Measurements from ENCODE around the gene RGS2.
A peak's percentile ranks its signal among the peaks of the same experiment; 100 is the strongest.

Gene RGS2

GRCh38 chr1:192795916-192796618 lies 12.8 kb upstream of the RGS2 start:
- DNase-seq (ENCODE audit: low spot score), result no peak

- DNase-seq (ENCODE audit: low spot score), result no peak
Observed at GRCh38 chr1:192797143-192797542, 11.7 kb upstream of the RGS2 start.

GRCh38 chr1:192797891-192798290 lies 10.9 kb upstream of the RGS2 start:
- DNase-seq (ENCODE audit: low spot score), result no peak

- DNase-seq (ENCODE audit: low spot score), result no peak
Observed at GRCh38 chr1:192801451-192801850, 7.4 kb upstream of the RGS2 start.

- no peak for DNase-seq (ENCODE audit: low spot score)
Observed at GRCh38 chr1:192802406-192802805, 6.4 kb upstream of the RGS2 start.

GRCh38 chr1:192803501-192803900 lies 5.3 kb upstream of the RGS2 start:
- DNase-seq (ENCODE audit: low spot score), result no peak

- peak; percentile 57 for DNase-seq (ENCODE audit: low spot score)
Observed at GRCh38 chr1:192805832-192806323, 3.0 kb upstream of the RGS2 start.

- peak; percentile 8 for DNase-seq (ENCODE audit: low spot score)
Observed at GRCh38 chr1:192807211-192808162, 1.4 kb upstream of the RGS2 start.

- DNase-seq (ENCODE audit: low spot score), result no peak
Observed at GRCh38 chr1:192808163-192808517, 699 bp upstream of the RGS2 start.

GRCh38 chr1:192809307-192810252 lies 741 bp downstream of the RGS2 start:
- peak; percentile 22 for DNase-seq (ENCODE audit: low spot score)

- DNase-seq (ENCODE audit: low spot score), result no peak
Observed at GRCh38 chr1:192810253-192810880, 1.5 kb downstream of the RGS2 start.

GRCh38 chr1:192811006-192811405 lies 2.2 kb downstream of the RGS2 start:
- DNase-seq (ENCODE audit: low spot score), result no peak

- DNase-seq (ENCODE audit: low spot score), result no peak
Observed at GRCh38 chr1:192811594-192812239, 2.9 kb downstream of the RGS2 start.

- DNase-seq (ENCODE audit: low spot score), result no peak
Observed at GRCh38 chr1:192812420-192813209, 3.8 kb downstream of the RGS2 start.

GRCh38 chr1:192814805-192815204 lies 6.0 kb downstream of the RGS2 start:
- DNase-seq (ENCODE audit: low spot score), result no peak

- DNase-seq (ENCODE audit: low spot score), result no peak
Observed at GRCh38 chr1:192817246-192817645, 8.4 kb downstream of the RGS2 start.

- DNase-seq (ENCODE audit: low spot score), result no peak
Observed at GRCh38 chr1:192821296-192821695, 12.5 kb downstream of the RGS2 start.

- no peak for DNase-seq (ENCODE audit: low spot score)
Observed at GRCh38 chr1:192824511-192824910, 15.7 kb downstream of the RGS2 start.

GRCh38 chr1:192826791-192827546 lies 18.1 kb downstream of the RGS2 start:
- DNase-seq (ENCODE audit: low spot score), result no peak

Data from hepatic stellate cell (primary cell).